CD4-positive, alpha-beta T cell treated with Interleukin-4 for 1 hour (primary cell): ENCODE data around the gene ATAD2B.
"Not testable (repeated sequence)": the region's sequence is repeated elsewhere in the genome, so short reads cannot be mapped to it uniquely, and the experiment has no call there.

ENCODE experiments used
- DNase-seq, 2 donors: peaks; one replicate each; pipeline ENCODE4 v3.0.0-alpha.2; 2020 to 2022

Gene ATAD2B

GRCh38 chr2:23782646-23783045, 144.3 kb downstream of the ATAD2B start:
- DNase-seq, result no peak

- DNase-seq, result no peak
Observed at GRCh38 chr2:23782126-23782525, 144.8 kb downstream of the ATAD2B start.

GRCh38 chr2:23780465-23780864, 146.5 kb downstream of the ATAD2B start:
- DNase-seq, result not testable (repeated sequence)

GRCh38 chr2:23777826-23778225, 149.1 kb downstream of the ATAD2B start:
- no peak for DNase-seq

GRCh38 chr2:23776021-23776420, 150.9 kb downstream of the ATAD2B start:
- no peak for DNase-seq

GRCh38 chr2:23772684-23773083, 154.2 kb downstream of the ATAD2B start:
- no peak for DNase-seq

GRCh38 chr2:23772056-23772455, 154.9 kb downstream of the ATAD2B start:
- no peak for DNase-seq

GRCh38 chr2:23769364-23769763, 157.6 kb downstream of the ATAD2B start:
- DNase-seq, result no peak

GRCh38 chr2:23767876-23768621, 158.9 kb downstream of the ATAD2B start:
- DNase-seq, result no peak

- no peak for DNase-seq
Observed at GRCh38 chr2:23762141-23762540, 164.8 kb downstream of the ATAD2B start.

GRCh38 chr2:23761638-23762037, 165.3 kb downstream of the ATAD2B start:
- no peak for DNase-seq

GRCh38 chr2:23760736-23761135, 166.2 kb downstream of the ATAD2B start:
- DNase-seq, result no peak

- DNase-seq, result no peak
Observed at GRCh38 chr2:23757686-23758433, 169.1 kb downstream of the ATAD2B start.

GRCh38 chr2:23756593-23757292, 170.2 kb downstream of the ATAD2B start:
- no peak for DNase-seq

GRCh38 chr2:23754970-23755369, 172.0 kb downstream of the ATAD2B start:
- DNase-seq, result no peak

- no peak for DNase-seq
Observed at GRCh38 chr2:23753291-23754010, 173.5 kb downstream of the ATAD2B start.

GRCh38 chr2:23751747-23752265, 175.1 kb downstream of the ATAD2B start:
- DNase-seq, result no peak

GRCh38 chr2:23746141-23746863, 180.6 kb downstream of the ATAD2B start:
- no peak for DNase-seq

- no peak for DNase-seq
Observed at GRCh38 chr2:23745726-23746105, 181.2 kb downstream of the ATAD2B start.

- no peak for DNase-seq
Observed at GRCh38 chr2:23745068-23745725, 181.7 kb downstream of the ATAD2B start.

- DNase-seq, result not testable (repeated sequence)
Observed at GRCh38 chr2:23736783-23737182, 190.1 kb downstream of the ATAD2B start.

- DNase-seq, result no peak
Observed at GRCh38 chr2:23734416-23734815, 192.5 kb downstream of the ATAD2B start.
